Activated CD4-positive, alpha-beta T cell treated with anti-CD3 and anti-CD28 coated beads, Interleukin-2, amount 50 U/mL, for 1 hour (primary cell): ENCODE results near the gene CREBBP.

ENCODE experiments used
- DNase-seq: peaks from one replicate; pipeline ENCODE4 v3.0.0-alpha.2; 2020

CREBBP gene

DNA sequence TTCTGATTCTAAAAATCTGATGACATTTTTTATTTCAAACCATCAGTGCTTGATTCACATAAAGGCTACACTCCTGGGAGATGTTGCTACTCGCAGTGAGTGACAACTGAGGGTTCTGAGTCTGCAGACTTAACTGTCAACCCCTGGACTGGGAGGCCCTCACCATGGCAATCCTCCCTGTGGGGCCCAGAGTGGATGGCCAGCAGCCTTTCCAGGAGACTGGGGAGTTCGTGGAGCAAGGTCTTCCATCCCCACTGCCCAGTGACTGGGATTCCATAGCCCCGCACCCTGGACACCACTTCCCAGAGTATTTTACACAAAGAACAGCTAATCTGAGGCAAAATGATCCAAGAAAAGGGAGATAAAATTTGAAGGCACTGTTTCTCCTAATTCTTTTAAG lies 59.3 kb downstream of the CREBBP start:
- no peak for DNase-seq

DNA sequence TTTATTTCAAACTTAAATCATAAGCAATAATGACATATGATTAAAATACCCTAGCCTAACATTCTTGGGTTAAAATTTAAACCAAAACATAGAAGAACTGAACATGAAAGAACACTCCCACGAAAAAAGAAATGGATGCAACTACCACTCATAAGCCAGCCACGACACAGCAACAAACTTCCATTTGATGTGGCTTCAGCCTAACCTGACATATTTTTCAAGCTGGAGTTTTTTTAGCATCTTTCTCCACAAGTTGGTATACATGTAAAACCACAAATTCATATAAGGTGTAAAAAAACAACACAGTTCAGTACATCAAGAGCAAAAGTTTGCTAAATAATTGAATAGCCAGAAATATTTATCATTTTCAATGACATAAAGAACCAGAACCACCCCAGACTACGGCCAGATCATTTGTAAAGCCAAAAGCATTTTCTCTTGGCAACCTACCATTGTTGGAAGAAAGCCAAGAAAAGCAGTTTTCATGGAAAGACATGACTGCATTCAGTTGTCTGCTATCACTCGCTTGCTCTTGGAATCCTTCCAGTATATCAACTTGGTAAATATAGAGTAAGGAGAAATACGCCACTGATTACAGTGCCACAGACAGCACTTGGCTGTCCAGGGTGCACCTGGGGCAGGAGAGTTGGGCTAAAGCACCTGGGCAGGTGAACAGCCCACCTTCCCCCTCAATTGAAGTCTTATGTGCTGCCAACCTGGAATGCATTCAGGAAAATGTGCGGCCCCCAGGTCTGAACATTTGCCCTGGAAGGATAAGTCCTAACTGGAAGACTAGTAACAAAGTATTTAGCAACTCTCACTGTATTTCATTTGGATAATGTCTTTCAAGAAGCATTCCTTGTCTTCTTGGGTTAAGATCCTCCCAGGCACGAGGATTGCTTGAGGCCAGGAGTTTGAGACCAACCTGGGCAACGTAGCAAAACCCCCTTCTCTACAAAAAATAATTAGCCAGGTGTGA lies 60.5 kb downstream of the CREBBP start:
- no peak for DNase-seq

GRCh38 chr16:3819175-3819527 lies 61.4 kb downstream of the CREBBP start:
- no peak for DNase-seq

GRCh38 chr16:3816326-3816725 lies 64.2 kb downstream of the CREBBP start:
- no peak for DNase-seq

DNA sequence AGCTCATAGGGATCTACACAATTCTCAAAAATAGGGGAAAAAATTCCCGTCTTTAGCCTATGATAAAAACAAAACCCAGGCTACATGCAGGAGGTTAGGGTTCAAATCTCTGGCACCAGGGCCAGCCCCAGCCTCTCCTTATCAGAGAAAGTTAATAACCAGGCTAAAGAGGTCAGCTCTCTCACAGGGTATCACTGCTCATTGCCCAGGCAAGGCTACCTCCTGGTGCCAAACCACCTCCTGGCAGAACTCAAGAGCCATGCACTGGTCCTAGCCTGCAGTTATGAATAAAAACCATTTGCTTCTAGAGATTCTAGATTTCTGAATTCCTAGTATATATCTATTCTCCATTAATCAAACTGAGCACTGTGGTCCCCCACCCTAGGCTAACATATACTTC lies 65.8 kb downstream of the CREBBP start:
- DNase-seq = no peak

DNA sequence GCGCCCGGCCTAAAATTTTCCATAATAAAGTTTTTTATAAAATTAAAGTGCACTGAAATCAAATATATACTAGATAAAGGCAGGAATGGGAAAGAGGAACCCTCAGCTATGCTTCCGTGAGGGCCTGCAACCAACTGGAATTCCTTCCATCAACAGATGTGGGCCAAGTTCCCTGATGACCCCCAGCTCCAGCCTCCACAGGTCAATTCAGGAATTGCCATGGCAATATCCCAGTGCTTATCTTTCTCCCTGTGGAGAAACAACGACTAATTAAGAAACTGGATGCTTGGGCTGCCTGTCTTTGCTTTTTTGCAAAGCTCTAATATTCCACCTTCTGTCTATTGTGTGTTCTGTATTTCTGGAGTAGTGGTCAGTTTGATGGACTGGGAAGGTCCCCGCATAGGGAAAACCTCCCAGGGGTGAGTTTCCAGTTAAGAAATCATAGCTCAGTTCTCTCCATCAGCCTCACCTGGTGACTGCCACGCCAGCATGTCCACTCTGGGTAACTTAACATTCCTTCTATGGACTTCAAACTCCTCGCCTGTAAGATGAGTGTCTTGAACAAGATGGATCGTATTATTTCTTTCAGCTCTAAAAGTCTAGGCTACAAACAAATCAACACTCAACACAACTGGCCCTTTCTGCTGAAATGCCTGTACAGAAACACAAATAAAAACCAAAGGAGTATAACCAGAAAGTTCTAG lies 67.9 kb downstream of the CREBBP start:
- DNase-seq = no peak

GRCh38 chr16:3810818-3811217 lies 69.7 kb downstream of the CREBBP start:
- no peak for DNase-seq

GRCh38 chr16:3810198-3810664 lies 70.3 kb downstream of the CREBBP start:
- DNase-seq = no peak

GRCh38 chr16:3808308-3809063 lies 72.0 kb downstream of the CREBBP start:
- DNase-seq = no peak

- DNase-seq = no peak
Measured at GRCh38 chr16:3807425-3808123, 72.9 kb downstream of the CREBBP start.

DNA sequence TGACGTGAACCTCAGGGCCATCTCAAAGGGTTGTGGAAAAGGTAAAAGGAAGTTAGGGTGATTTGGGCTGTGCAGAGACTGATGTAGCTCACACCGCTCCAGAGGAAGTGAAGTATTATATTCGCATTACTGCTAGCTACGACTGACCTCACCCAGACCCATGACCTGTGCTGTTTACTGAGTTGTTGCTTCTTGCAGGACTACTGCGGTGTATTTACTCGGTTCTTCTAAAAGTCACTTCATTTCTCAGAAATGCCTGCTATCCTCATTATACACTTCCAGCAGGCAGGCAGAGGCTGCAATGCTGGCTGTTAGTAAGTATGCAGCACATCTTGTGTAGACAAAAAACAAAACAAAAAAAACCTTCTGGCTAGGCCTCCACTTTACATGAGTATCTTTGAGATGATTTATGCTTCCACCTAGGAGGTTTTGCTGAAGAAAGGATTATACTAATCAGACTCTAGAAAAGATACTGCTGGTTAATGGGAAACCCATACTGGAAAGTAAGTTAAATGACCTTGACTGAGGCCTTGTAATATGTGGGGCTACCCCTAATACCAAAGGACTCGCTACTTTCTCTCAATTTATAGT lies 76.0 kb downstream of the CREBBP start:
- no peak for DNase-seq

GRCh38 chr16:3800477-3801270 lies 79.8 kb downstream of the CREBBP start:
- no peak for DNase-seq

DNA sequence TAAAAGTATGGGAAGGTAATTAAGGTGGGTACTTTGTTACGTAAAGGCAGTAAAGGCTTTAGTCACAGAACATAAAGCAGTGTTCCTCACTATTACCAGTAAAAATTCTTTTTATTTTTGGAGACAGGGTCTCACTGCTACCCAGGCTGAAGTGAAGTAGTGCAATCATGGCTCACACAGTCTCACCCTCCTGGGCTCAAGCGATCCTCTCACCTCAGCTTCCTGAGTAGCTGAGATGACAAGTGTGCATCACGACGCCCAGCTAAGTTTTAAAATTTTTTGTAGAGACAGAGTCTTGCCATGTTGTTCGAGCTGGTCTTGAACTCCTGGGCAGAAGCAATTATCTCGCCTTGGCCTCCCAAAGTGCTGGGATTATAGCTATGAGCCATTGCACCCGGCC lies 80.5 kb downstream of the CREBBP start:
- DNase-seq = no peak

- DNase-seq = no peak
Measured at GRCh38 chr16:3799354-3799753, 81.2 kb downstream of the CREBBP start.

DNA sequence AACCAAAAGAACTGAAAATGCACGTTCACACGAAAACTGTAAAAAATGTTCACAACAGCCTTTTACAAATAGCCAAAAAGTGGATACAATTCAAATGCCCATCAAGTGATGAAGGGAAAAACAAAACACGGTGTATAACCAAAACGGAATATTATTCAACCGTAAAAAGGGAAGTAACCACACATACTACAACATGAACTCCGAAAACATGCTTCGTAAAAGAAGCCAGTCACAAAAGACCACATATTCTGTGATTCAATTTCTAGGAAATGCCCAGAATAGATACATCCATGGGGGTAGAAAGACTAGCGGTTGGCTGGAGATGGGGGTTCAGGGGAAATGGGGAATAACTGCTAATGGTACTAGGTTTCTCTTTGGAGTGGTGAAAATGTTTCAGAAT lies 81.7 kb downstream of the CREBBP start:
- no peak for DNase-seq

DNA sequence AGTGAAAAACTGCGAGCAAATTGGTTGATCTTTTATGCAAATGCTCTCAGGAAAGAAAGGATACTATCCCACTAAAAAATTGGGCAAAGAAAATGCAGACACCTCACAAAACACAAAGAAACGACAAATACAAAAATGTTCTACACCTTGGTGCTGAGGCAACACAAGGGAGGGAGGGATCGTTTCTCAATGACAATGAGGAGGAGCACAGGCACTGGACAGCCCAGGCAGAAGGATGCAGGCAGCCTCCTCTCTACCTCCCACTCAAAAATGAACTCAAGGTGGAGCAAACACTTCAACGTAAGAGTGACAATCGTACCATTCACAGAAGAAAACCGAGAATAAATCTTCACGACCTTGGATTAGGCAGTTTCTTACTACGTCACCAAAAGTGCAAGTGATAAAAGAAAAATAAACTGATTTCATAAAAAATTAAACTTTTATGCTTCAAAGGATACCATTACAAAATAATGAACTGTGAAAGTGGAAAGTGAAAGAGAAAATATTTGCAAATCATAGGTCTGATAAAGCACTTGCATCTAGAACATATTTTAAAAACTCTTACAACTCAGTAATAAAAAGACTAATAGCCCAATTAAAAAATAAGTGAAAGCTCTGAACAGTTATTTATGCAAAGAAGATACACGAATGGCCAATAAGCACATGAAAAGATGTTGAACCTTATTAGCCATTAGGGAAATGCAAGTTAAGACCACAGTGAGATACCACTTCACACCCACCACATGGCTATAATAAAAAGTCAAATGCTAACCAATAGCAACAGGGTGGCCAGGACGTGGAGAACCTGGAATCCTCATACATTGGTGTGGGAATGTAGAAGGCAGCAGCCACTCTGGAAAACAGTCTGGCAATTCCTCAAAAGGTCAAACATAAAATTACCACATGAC lies 82.4 kb downstream of the CREBBP start:
- no peak for DNase-seq

GRCh38 chr16:3797473-3797872 lies 83.0 kb downstream of the CREBBP start:
- DNase-seq = no peak

GRCh38 chr16:3793161-3793576 lies 87.3 kb downstream of the CREBBP start:
- DNase-seq = no peak

DNA sequence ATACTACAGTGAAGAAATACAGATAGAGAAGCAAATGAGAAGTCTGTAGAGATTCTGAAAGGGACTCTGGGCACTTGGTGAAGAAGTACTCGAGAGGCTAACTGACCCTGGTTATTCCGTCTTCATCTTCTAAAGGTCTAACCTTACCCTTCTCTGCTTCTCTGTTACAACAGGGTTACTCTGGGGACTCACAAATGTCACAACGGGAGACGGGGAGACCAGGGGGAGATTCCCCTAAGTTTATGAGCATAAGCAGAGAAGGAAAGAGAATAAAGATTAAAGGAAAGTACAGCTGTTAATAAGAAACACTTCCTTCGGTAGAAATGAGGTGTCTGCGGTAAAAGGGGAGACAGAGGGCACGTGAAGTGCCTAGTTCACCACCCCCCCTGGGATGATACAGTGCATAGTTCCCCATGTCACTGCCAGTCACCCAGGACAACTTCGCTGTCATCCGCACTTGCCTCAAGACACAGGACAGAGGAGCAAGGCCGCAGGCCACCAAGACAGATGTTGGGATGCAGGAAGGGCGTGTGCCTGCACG lies 88.0 kb downstream of the CREBBP start:
- DNase-seq = no peak

- no peak for DNase-seq
Measured at GRCh38 chr16:3791701-3792100, 88.8 kb downstream of the CREBBP start.
